Activated CD8-positive, alpha-beta memory T cell treated with anti-CD3 and anti-CD28 coated beads for 36 hours (primary cell): ENCODE results near the gene GGN. TPM values are rescaled to one million over a fixed set of nuclear protein-coding genes. Genes with fewer than 3 reads are reported as not detected.

ENCODE experiments used
- CTCF ChIA-PET: fragments of 350-600 bp; sonication (Branson Sonifier 250); formaldehyde crosslinking; loops from one replicate; lab custom pipeline; 2021; ENCODE audit warnings: antibody characterized with exemption; lab: Charles Lee
- POLR2A ChIA-PET: fragments of 350-600 bp; sonication (Branson Sonifier 250); formaldehyde crosslinking; loops from one replicate; lab custom pipeline; 2021; ENCODE audit warnings: antibody characterized with exemption; lab: Charles Lee
- total RNA-seq, 2 experiments: library from RNA; stranded (reverse); gene quantifications; one replicate each; pipeline ENCODE4 v1.2.3, GENCODE V29; 2021

GGN gene, protein sequence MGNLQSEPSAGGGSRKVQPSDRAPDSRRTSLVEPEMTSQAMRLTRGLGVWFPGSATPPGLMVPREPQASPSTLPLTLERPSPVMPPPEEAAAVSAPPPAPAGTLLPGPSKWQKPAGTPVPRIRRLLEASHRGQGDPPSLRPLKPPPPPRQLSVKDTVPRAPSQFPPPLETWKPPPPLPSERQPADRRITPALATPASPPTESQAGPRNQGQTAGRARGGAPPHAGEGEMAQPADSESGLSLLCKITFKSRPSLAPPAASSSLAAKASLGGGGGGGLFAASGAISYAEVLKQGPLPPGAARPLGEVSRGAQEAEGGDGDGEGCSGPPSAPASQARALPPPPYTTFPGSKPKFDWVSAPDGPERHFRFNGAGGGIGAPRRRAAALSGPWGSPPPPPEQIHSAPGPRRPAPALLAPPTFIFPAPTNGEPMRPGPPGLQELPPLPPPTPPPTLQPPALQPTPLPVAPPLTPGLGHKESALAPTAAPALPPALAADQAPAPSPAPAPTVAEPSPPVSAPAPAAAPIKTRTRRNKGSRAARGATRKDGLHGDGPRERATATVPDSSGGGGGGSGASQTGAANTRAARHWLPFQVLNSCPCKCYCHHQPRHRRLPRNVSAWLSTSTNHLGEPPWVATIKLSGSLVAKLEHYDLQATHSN
- total RNA-seq = under 1 TPM in 1 of 2 experiments, not detected in 1; 0.11 TPM

DNA sequence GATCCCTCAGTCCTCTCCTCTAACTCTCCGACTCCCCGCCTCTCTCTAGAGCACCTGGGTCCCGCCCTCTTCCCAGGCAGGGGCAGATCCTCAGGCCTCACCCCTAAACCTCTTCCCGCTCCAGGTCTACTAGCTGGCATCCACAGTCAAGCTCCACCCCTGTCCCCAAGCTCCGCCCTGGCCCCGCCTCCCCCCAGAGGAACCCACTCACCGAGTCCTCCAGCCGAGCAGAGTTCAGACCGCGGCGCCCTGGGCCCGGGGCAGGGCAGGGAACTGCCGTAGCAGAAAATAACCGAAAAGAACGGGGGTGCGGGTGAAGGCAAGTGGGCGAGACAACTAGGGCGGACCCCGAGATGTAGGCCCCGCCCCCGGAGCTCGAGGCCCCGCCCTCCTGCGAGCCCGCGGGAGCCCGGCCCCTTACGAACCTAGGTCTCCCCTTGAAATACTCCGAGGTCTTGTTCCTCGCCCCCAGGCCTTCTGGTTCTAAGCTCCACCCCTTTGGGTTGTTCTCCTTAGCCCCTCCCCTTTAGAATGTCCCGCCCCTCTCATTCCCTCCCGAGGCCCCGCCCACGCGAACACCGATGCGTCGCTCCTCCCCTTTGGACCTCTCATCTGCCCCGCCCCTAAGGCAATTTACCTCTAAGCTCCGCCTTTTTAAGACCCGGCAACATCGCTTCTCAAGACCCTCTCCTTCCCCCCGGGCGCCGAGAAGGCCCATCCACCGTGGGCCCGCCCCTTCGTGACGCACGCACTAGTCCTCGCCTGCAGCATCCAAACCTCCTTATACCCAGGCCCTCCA lies at the start of gene GGN:
TSS of gene GGN (minus strand) at position 485 of the 799 bp plus-strand sequence. CDS start 773 bp downstream, outside the sequence.
- ChIA-PET POLR2A (interaction anchor here (0.6 to 2.7 kb wide), 3 partner anchors 13 to 352 kb away, joined by 4 to 15 read pairs (median 5); partner anchors contain the start of genes FAM98C and PSMD8), CTCF (interaction anchor here (1.0 to 4.7 kb wide), 5 partner anchors 9 to 485 kb away, joined by 3 to 25 read pairs (median 4); partner anchors contain the start of genes CATSPERG and FAM98C)

DNA sequence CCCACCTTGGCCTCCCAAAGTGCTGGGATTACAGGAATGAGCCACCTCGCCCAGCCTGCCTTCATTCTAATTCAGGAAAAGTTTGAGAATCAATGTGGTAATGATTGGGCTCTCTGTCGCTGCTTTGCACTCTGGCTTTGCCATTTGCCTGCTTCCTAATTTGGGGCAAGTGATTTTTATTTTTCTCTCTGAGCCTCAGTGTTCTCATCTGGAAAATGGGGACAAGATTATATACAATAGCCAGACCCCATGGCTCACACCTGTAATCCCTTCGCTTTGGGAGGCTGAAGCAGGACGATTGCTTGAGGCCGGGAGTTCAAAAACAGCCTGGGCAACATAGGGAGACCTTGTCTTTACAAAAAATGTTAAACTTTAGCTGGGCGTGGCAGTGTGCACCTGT lies 49.5 kb upstream of the GGN start:
- ChIA-PET POLR2A (no interaction called here), CTCF (no interaction called here)

DNA sequence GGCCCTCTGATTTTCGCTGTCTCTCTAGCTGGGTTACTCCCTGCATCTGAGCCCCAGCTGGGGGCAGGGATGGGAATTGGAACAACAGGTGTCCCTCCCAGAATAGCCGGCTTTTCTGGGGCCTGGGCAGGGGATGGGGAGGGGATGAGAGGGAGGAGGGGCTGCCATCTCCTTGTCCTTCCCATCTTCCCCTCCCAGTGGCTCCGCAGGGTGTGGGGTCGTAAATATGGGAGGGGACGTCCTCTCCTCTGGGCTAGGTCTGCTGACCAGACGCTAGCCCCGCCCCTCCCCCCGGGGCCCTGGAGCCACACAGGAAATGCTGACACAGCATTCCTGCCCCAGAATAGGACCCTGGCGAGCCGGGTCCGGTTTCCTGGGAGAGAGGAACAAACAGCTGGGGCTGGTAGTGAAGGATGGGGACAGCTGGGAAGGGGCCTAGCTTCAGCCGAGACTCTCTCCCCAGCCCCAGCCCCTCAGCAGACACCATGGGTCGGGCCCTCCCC lies 46.8 kb upstream of the GGN start:
- ChIA-PET CTCF (interaction anchor here (0.6 kb wide), 2 partner anchors 14 to 233 kb away, joined by 4 read pairs; no protein-coding TSS in a partner anchor), POLR2A (no interaction called here)

DNA sequence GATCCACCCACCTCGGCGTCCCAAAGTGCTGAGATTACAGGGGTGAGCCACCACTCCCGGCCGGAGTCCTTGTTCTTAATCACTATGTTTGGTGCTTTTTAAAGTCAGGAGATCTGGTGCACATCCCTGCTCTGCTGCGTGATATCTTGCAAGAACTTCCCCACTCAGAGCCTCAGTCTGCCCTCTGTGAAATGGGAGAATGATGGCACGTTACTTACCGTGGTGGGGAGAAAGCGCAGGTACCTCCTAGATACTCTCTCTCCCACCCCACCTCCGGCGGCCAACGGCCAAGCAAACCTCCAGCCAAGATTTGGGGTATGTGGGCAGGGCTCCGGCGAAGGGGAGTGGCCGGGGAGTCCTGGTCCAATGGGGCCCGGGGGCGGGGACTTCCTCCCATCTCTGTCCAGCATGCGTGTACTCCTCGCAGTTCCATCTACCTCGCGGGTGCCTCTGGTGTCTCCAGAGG lies 45.5 kb upstream of the GGN start, which contains the start of gene RYR1:
TSS of gene RYR1 (plus strand) at position 424 of the 466 bp plus-strand sequence. CDS start 139 bp downstream, outside the sequence.
- POLR2A ChIA-PET = no interaction called here

DNA sequence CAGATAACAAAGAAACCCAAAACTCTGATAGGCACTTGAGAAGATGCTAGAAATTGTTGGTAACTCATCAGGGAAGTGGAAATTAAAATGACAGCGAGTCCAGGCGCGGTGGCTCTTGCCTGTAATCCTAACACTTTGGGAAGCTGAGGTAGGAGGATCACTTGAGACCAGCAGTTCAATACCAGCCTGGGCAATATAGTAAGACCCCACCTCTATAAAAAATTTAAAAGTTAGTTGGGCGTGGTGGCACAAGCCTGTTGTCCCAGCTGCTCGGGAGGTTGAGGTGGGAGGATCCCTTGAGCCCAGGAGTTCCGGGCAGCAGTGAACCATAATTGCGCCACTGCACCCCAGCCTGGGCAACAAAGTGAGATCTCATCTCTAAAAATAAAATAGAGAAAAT lies 43.1 kb upstream of the GGN start:
- POLR2A ChIA-PET = no interaction called here
- CTCF ChIA-PET = no interaction called here

More for the DNA sequence above, 45.5 kb upstream of the GGN start, which contains the start of gene RYR1:
- CTCF ChIA-PET = no interaction called here

DNA sequence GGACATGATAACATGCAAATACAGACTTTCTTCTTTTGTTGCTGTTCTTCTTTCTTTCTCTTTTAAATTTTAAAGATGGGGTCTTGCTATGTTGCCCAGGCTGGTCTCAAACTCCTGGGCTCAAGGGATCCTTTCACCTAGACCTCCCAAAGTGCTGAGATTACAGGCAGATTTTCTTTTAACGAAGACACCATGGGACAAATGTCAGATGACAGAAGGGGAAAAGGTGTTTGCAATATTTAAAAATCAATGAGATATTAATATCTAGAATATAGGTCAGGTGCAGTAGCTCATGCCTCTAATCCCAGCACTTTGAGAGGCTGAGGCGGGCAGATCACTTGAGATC lies 42.0 kb upstream of the GGN start:
- ChIA-PET CTCF (no interaction called here), POLR2A (no interaction called here)

DNA sequence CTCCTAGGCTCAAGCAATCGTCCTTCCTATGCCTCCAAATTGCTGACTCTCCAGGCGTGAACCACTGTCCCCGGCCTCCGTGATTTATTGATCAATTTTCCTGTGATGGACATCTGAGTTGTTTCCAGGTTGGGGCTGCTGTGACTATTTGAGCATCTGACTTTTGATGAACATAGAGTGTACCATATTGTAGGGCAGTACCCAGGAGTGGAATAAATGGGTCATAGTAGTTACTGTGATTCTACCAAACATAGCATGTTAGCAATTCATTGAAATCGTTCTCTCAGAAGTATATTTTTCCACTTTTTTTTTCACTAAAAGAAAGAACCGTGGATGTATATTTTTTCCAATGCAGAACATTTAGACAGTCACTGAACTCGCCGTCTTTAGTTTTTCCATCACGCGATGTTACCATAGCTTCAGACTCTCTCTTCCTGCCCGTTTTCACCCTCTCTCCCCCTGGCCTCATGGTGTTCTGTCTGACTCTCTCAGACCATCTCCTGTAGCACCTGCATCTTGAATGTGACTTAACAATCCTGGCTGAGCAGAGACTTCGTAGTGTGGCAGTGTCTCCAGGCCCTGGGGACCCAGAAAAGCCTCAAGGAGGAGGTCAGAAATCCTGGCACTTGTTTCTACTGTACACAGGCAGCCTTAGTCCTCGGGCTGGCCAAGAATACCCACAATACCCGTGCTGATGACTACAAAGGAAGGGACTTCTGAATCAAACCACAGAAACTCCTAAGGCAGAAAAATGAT lies 41.4 kb upstream of the GGN start:
- ChIA-PET POLR2A (no interaction called here), CTCF (interaction anchor here (1.1 kb wide), 1 partner anchor 26 kb away, joined by 7 read pairs; the partner anchor contains the start of gene FAM98C)

DNA sequence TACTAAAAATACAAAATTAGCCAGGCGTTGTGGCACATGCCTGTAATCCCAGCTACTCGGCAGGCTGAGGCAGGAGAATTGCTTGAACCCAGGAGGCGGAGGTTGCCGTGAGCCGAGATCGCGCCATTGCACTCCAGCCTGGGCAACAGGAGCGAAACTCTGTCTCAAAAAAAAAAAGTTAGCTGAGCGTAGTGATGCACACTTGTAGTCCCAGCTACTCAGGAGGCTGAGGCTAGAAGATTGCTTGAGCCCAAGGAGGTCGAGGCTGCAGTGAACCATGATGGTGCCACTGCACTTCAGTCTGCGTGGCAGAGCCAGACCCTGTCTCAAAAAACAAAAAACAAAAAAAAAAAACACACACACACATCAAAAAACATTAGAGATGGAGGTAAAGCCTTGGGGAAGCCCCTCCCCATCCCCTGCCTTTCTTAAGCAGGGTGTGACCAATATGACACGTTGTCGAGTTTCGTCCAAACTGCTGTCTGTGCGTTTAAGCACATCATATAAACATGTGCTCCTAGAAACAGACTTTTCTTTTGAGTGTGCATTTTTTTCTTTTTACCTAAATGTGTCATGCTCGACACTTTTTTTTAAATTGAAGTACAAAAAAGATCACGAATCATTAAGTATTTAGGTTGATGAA lies 39.3 kb upstream of the GGN start:
- POLR2A ChIA-PET = interaction anchor here (0.7 kb wide), 1 partner anchor 78 kb away, joined by 3 read pairs; no protein-coding TSS in a partner anchor
- CTCF ChIA-PET = interaction anchor here (0.7 to 1.1 kb wide), 2 partner anchors 24 to 969 kb away, joined by 3 read pairs; partner anchors contain the start of gene FAM98C

DNA sequence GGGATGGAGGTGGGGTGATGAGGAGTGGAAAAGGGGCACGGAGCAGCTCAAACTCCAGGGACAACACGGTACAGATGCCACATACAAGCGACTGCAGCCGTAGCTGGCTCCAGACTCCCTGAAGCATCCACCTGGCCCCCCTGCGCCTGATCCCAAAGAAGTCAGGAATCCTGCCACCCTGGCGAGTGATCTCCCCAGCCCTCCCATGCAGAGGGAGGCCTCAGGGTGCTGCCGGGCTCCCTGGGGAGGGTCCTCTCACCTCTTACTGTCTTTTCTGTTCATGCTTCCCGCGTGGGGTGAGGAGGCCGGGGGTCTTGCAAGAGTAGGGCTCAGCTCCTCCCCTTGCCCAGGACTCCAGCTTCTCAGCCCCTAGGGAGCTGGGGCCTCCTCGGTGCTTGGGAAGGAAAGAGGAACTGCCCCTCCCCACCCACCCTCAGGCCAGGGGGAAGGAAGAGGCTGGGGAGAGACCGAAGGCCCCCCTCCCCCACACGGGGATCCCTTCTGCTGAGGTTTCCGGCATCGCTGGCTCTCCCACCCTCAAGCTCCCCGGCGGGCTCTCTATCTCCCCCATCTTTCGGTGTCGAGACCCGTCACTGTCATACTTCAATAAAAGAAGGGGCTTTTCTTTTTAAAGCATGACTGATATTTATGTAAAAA lies 38.1 kb upstream of the GGN start, which contains the start of gene RASGRP4:
TSS of gene RASGRP4 (minus strand) at position 410 of the 657 bp plus-strand sequence. CDS start at position 282, 128 bp downstream.
- CTCF ChIA-PET = interaction anchor here (0.5 to 1.0 kb wide), 3 partner anchors 12 to 88 kb away, joined by 3 to 8 read pairs (median 3); partner anchors contain the start of gene FAM98C
- POLR2A ChIA-PET = interaction anchor here (1.6 kb wide), 1 partner anchor 23 kb away, joined by 3 read pairs; the partner anchor contains the start of gene FAM98C

DNA sequence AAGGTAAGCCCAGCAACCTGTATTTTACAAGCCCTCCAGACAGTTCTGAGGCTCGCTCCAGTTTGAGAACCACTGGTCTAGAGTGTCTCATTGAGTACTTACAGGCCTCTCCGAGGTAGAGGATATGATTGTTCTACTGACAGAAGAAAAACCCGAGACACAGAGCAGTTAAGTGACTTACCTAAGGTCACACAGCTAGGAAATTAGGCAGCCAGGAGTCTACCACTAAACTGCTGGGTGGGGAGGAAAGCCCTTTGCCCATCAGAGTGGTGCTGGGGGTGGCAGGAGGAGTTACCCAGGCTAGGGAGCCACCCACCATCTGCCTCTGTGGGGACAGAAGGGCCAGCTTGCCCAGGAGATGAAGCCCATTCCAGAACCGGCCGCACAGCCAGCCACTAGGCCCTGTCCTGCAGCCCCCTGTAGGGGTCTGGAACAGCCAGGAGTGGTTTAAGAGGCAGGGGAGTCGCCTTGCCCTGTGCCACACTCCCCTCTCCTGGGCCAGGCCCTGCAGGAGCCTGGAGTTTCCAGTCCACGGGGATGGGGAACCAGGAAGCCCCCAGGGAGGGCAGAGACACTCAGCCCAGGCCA lies 37.5 kb upstream of the GGN start:
- ChIA-PET CTCF (interaction anchor here (0.6 to 1.0 kb wide), 2 partner anchors 22 to 88 kb away, joined by 3 to 8 read pairs; partner anchors contain the start of gene FAM98C), POLR2A (interaction anchor here (0.6 to 1.6 kb wide), 2 partner anchors 22 to 254 kb away, joined by 3 read pairs; partner anchors contain the start of gene FAM98C)

DNA sequence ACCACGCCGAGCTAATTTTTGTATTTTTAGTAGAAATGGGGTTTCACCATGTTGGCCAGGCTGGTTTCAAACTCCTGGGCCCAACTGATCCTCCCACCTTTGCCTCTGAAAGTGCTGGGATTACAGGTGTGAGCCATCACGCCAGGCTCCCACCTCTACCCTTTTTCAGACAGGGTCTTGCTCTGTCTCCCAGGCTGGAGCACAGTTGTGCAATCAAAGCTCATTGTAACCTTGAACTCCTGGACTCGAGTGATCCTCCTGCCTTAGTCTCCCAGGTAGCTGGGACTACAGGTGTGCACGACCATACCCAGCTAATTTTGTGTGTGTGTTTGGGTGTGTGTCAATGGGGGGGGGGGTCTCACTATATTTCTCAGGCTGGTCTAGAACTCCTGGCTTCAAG lies 36.4 kb upstream of the GGN start:
- ChIA-PET CTCF (interaction anchor here (0.6 kb wide), 1 partner anchor 26 kb away, joined by 3 read pairs; no protein-coding TSS in a partner anchor), POLR2A (no interaction called here)

DNA sequence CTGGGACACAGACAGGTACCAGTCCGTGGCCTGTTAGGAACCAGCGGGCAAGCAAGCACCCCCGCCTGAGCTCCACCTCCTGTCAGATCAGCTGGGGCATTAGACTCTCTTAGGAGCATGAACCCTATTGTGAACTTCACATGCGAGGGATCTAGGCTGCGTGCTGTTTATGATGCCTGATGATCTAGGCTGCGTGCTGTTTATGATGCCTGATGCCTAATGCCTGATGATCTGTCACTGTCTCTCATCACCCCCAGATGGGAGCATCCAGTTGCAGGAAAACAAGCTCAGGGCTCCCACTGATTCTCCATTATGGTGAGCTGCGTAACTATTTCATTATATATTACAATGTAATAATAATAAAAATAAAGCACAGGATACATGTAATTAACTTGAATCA lies 34.6 kb upstream of the GGN start:
- POLR2A ChIA-PET = no interaction called here

DNA sequence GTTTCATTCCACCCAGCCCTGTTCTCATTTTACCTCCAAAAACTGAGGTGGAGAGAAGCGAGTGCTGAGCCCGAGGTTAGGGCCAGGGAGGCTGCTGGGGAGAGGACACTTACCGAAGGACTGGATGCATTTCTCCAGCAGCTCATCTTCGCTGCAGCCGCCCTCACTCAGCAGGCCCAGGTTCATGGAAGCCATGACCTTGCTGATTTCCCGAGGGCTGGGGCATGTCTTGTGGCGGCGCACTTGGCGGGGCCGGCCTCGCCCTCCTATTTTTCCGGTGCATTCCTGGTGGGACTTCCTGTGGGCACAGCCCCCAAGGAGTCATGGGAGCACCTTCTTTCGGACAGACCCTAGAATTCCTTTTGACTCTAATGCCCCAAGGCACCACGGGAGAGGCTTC lies 34.0 kb upstream of the GGN start:
- CTCF ChIA-PET = interaction anchor here (1.0 kb wide), 1 partner anchor 94 kb away, joined by 3 read pairs; no protein-coding TSS in a partner anchor
- POLR2A ChIA-PET = no interaction called here

More for the DNA sequence above, 34.6 kb upstream of the GGN start:
- CTCF ChIA-PET = no interaction called here

DNA sequence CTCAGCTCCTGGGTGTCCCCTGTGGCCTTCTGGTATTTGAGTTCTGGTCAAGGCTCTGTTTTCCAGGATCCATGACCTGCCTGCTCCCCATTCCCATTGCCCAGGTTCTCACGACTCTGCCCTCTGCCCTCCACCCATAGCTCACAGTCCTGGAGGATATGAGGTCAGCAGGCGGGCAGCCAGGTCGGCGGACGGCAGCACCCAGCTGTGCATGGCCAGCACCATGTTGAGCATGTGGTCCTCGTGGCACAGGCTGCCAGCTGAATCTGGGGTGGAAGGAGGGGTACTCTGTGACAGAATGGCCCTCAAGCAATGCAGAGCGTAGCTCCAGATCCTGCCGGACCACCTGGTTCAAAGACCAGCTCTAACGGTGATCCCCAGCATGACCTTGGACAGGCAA lies 33.1 kb upstream of the GGN start:
- ChIA-PET CTCF (interaction anchor here (1.0 kb wide), 1 partner anchor 95 kb away, joined by 3 read pairs; no protein-coding TSS in a partner anchor), POLR2A (no interaction called here)

DNA sequence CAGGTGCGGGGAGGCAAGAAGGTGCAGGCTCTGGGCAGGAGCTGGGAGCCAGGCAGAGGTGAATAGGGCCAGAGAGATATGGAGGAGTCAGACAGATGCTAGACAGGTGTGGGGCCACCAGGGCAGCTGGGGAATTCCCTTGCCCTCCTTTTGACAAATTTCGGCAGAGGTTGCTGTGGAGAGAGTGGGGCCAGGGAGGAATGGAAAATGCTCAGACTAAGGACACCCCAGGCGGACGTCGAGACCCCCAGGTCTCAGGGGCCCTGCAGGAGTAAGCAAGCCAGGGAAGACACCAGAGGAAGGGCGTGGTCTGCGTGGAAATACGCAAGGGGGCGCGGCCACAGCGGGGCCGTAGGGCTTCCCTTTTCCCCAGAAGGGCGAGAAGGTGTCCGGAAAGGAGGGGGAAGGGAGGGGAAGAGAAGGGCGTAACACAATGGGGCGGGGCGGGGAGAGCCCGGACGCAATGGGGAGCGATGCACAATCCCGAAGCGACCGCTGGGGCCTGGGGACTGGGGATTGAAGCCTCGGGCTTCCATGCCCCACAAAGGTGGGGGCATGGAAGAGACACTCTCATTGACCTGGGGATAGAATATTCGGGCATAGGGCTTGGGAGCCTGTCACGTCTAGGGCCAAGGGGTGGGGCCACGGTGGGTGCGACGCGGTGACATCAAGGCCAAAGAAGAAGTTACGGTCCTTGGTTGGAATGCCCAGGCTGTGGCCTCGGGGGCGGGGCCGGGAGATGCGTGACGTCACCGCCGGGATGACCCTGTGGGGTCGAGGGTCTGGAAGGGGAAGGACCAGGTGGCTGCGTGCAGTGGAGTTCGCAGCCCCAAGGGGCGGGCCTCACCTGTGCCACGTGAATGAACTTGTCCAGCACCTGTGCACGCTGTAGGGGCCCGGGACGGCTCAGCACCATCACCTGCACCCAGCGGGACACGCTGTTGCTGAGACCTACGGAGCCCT lies 30.0 kb upstream of the GGN start:
- POLR2A ChIA-PET = no interaction called here
- CTCF ChIA-PET = no interaction called here
